GM12878 (cell line): Measurements from ENCODE around the gene PLEKHA6. TPM values are rescaled to one million over a fixed set of nuclear protein-coding genes. Genes with fewer than 3 reads are reported as not detected.

Experiments used
- ATAC-seq: fragments of 200-7000 bp; cut with Tn5 transposase; 3 replicates; pipeline ENCODE4 v1.9.1; 2020; ENCODE audit warnings: mild to moderate bottlenecking, moderate library complexity
- BruUV-seq: library from RNA; stranded (reverse); fragments of 400-500 nt; replicated peaks from 2 replicates; lab custom pipeline; 2021; lab: Mats Ljungman, UMichigan
- CTCF ChIA-PET: fragments of 300-600 bp; sonication (Branson Sonifier 250); formaldehyde crosslinking; extraction: SDS; loops from one replicate; lab custom pipeline; 2021; ENCODE audit warnings: inconsistent platforms; lab: Yijun Ruan, JAX
- POLR2A ChIA-PET: fragments of 350-600 bp; formaldehyde crosslinking; extraction: SDS; loops from one replicate; lab custom pipeline; 2021; ENCODE audit warnings: inconsistent platforms; lab: Charles Lee
- RAD21 ChIA-PET: fragments of 300-600 bp; sonication (Branson Sonifier 250); formaldehyde crosslinking; loops from one replicate; lab custom pipeline; 2023; ENCODE audit warnings: antibody characterized with exemption; ENCODE audit not compliant: unreplicated experiment; lab: Charles Lee
- SMC1A ChIA-PET: fragments of 300-600 bp; sonication (Branson Sonifier 250); formaldehyde crosslinking; loops from one replicate; lab custom pipeline; 2023; ENCODE audit not compliant: unreplicated experiment, uncharacterized antibody; lab: Charles Lee
- DNase-seq: peaks from one replicate; pipeline ENCODE4 v3.0.0-alpha.2; 2011; ENCODE audit warnings: low read depth, low spot score
- FAIRE-seq: peaks from 3 replicates; lab custom pipeline; 2011; peaks lifted over from hg19 to GRCh38; lab: Jason Lieb, UNC
- H2AFZ ChIP-seq: 2 replicates; pipeline ENCODE4 v1.6.0; 2011; ENCODE audit warnings: low read depth, low read length, control low read depth; ENCODE audit not compliant: control insufficient read depth
- H3K27ac ChIP-seq: 2 replicates; pipeline ENCODE4 v1.5.1; 2011; ENCODE audit warnings: control low read depth; ENCODE audit not compliant: control insufficient read depth, insufficient read depth
- H3K27me3 ChIP-seq, 2 experiments: replicated peaks in 1 of 2; 2 replicates each; pipeline versions ENCODE4 v1.6.0 to v1.6.1; 2011; ENCODE audit warnings: low read length in 1 of 2; ENCODE audit not compliant: control insufficient read depth in 2 of 2, insufficient read depth in 2 of 2
- H3K36me3 ChIP-seq, 2 experiments: 2 replicates each; pipeline ENCODE4 v1.5.1; 2011; ENCODE audit warnings: low read length in 1 of 2; ENCODE audit not compliant: control insufficient read depth in 2 of 2, insufficient read depth in 2 of 2
- H3K4me1 ChIP-seq: 2 replicates; pipeline ENCODE4 v1.6.1; 2011; ENCODE audit warnings: mild to moderate bottlenecking, low read length, moderate library complexity, mixed read lengths; ENCODE audit not compliant: control insufficient read depth, insufficient read depth
- H3K4me2 ChIP-seq: 2 replicates; pipeline ENCODE4 v1.6.0; 2011; ENCODE audit warnings: control low read depth; ENCODE audit not compliant: control insufficient read depth, insufficient read depth
- H3K4me3 ChIP-seq: fragments of 200-600 bp; sonication (generic); 2 replicates; pipeline ENCODE4 v1.5.1; 2016
- H3K79me2 ChIP-seq: 2 replicates; pipeline ENCODE4 v1.6.0; 2011; ENCODE audit warnings: low read length; ENCODE audit not compliant: control insufficient read depth, insufficient read depth
- H3K9ac ChIP-seq: 2 replicates; pipeline ENCODE4 v1.8.0; 2011; ENCODE audit warnings: low read length, control low read depth, mixed read lengths; ENCODE audit not compliant: control insufficient read depth, insufficient read depth
- H3K9me3 ChIP-seq: replicated peaks from 3 replicates; pipeline ENCODE4 v1.5.1; 2011; ENCODE audit warnings: mild to moderate bottlenecking, low read length; ENCODE audit not compliant: control insufficient read depth, insufficient read depth
- H4K20me1 ChIP-seq: 2 replicates; pipeline ENCODE4 v1.6.0; 2011; ENCODE audit not compliant: control insufficient read depth, insufficient read depth
- NFXL1 ChIP-seq: fragments of 450-650 bp; IDR thresholded peaks from 2 replicates; pipeline ENCODE4 v1.6.1; 2017; ENCODE audit warnings: antibody characterized with exemption, mild to moderate bottlenecking, borderline replicate concordance
- NFYB ChIP-seq: IDR thresholded peaks from 2 replicates; pipeline ENCODE4 v1.6.1; 2011; ENCODE audit warnings: low read depth, mild to moderate bottlenecking, low read length, improper control_type of control experiment, moderate library complexity; ENCODE audit not compliant: insufficient read depth
- POLR2A ChIP-seq: IDR thresholded peaks from 2 replicates; pipeline ENCODE4 v1.6.1; 2011; ENCODE audit warnings: low read depth, mild to moderate bottlenecking, low read length
- RELA ChIP-seq: fragments of 450-650 bp; IDR thresholded peaks from 2 replicates; pipeline ENCODE4 v1.8.0; 2014; ENCODE audit warnings: borderline replicate concordance; ENCODE audit not compliant: partially characterized antibody
- TAF1 ChIP-seq: IDR thresholded peaks from 2 replicates; pipeline ENCODE4 v1.6.1; 2011; ENCODE audit warnings: mild to moderate bottlenecking, low read depth, low read length, borderline replicate concordance
- ZBTB11 ChIP-seq: fragments of 450-650 bp; formaldehyde crosslinking; IDR thresholded peaks from 2 replicates; pipeline ENCODE4 v1.5.0; 2022; ENCODE audit warnings: mild to moderate bottlenecking, missing genetic modification characterization
- ZNF622 ChIP-seq: fragments of 450-650 bp; IDR thresholded peaks from 2 replicates; pipeline ENCODE4 v1.6.1; 2017; ENCODE audit warnings: mild to moderate bottlenecking, inconsistent platforms
- WGBS: methylation state at CpG from one replicate; pipeline ENCODE4 v1.1.6; 2016; ENCODE audit warnings: low lambda C conversion rate; ENCODE audit not compliant: insufficient replicate concordance, insufficient coverage; ENCODE audit errors: missing lambda C conversion rate; 5-methylcytosine and 5-hydroxymethylcytosine counted together
- in situ Hi-C: fragments of 300-500 bp; cut with MboI; formaldehyde crosslinking; loops from 9 replicates; pipeline ENCODE4 v1.14.3; 2018; ENCODE audit warnings: mixed read lengths
- intact Hi-C: fragments of 100-400 bp; cut with micrococcal nuclease; formaldehyde crosslinking; loops from one replicate; pipeline ENCODE4 v1.14.2; 2022; ENCODE audit not compliant: unreplicated experiment
- polyA plus RNA-seq, 11 experiments: library from polyadenylated mRNA; depleted of rRNA in 4 of 11; unstranded in 6 of 11; stranded (reverse) in 5 of 11; fragments of >200 nt; fragmentation: Nextera tagmentation in 4 of 11; fragmentation: Illumina TruSeq in 1 of 11; extraction: Ambion mirVana in 4 of 11; extraction: Trizol in 1 of 11; gene quantifications; 1 replicate in 1 of 11; 2 replicates in 10 of 11; pipeline versions ENCODE4 v1.2.1 to v1.2.3, GENCODE V29; 2011 to 2016; ENCODE audit warnings: inconsistent platforms in 2 of 11, missing spikeins in 2 of 11, low read depth in 1 of 11
- total RNA-seq, 4 experiments: library from RNA; depleted of rRNA in 3 of 4; stranded (reverse); fragments of >200 nt in 3 of 4; fragmentation: Illumina TruSeq in 1 of 4; extraction: Trizol in 1 of 4; gene quantifications; 2 replicates each; pipeline versions ENCODE4 v1.2.1 to v1.2.3, GENCODE V29; 2013 to 2021

PLEKHA6 gene
- total and polyA plus RNA-seq, 10 of the 15 experiments (the other 5 are each of a cell fraction or from before 2014, with no cell fraction given) = 0.04 to 0.81 (median 0.19) TPM; not detected in 4

GRCh38 chr1:204361341-204361771, 1.6 kb upstream of the PLEKHA6 start:
- H4K20me1 ChIP-seq = no peaks in the 10 kb centered on the region
- no peaks in the 10 kb centered on the region for H3K36me3 ChIP-seq
- no peak overlapping the region for H3K27ac ChIP-seq
- peaks cover 11% of the 10 kb centered on the region for H3K4me1 ChIP-seq
- no peak overlapping the region for H3K4me3 ChIP-seq
- DNase-seq (no peak), ATAC-seq (no peak), FAIRE-seq (no peak)
- in situ Hi-C loops = loop anchor here (5.0 to 10.0 kb wide), 2 partner anchors 194 to 497 kb away; partner anchors contain the start of genes REN and SNRPE
- TF ChIP-seq TAF1 = no peak
- TF ChIP-seq RELA = no peak
- TF ChIP-seq POLR2A = no peak
- TF ChIP-seq NFYB = no peak
- TF ChIP-seq NFXL1 = no peak
- TF ChIP-seq ZBTB11 = no peak
- TF ChIP-seq ZNF622 = no peak
- ChIA-PET SMC1A (interaction anchor here (1.1 to 12.8 kb wide), 8 partner anchors 8 to 196 kb away, joined by 3 to 141 read pairs (median 17); partner anchors contain the start of genes GOLT1A and REN), CTCF (interaction anchor here (0.8 to 9.4 kb wide), 15 partner anchors 13 to 446 kb away, joined by 3 to 195 read pairs (median 5); partner anchors contain the start of genes GOLT1A and REN), POLR2A (no interaction called here), RAD21 (interaction anchor here (3.1 to 7.2 kb wide), 5 partner anchors 36 to 199 kb away, joined by 12 to 72 read pairs (median 57); partner anchors contain the start of genes GOLT1A and REN)
- no peak overlapping the region for H2AFZ ChIP-seq
- intact Hi-C loops = loop anchor here (5.0 kb wide), 1 partner anchor 154 kb away; no protein-coding TSS in a partner anchor
- H3K79me2 ChIP-seq = no peaks in the 10 kb centered on the region
- BruUV-seq = no TSS peak
- WGBS = 58% methylated on average over 2 of the region's 2 CpGs
- H3K9me3 ChIP-seq = no peaks in the 10 kb centered on the region
- H3K9ac ChIP-seq = no peak overlapping the region
- H3K27me3 ChIP-seq = no peaks in the 10 kb centered on the region; a peak in 1 of 4 replicates
- no peak overlapping the region for H3K4me2 ChIP-seq
